ENCODE results near the gene FBXW11.
A peak's percentile ranks its signal among the peaks of the same experiment; 100 is the strongest.

FBXW11 gene

GRCh38 chr5:171858303-171858702 lies 148.1 kb downstream of the FBXW11 start:
- no peak overlapping the region for H3K27ac Mint-ChIP-seq (ENCODE audit: low read depth)
- peaks cover 4% of the 10 kb centered on the region for H3K9me3 Mint-ChIP-seq
- DNase-seq (ENCODE audit: low spot score in 2 of 2), result no peak
- H3K36me3 Mint-ChIP-seq (ENCODE audit: insufficient read depth), result peaks cover 12% of the 10 kb centered on the region
- H3K4me1 Mint-ChIP-seq, result peaks cover 15% of the 10 kb centered on the region
- no peak for ATAC-seq (replicated peaks; ENCODE audit: extremely low read depth, poor library complexity, severe bottlenecking)
- H3K4me3 Mint-ChIP-seq, result no peak overlapping the region
- no peaks in the 10 kb centered on the region for H3K27me3 Mint-ChIP-seq

GRCh38 chr5:171857489-171857876 lies 149.0 kb downstream of the FBXW11 start:
- Mint-ChIP-seq H3K4me1 (peaks cover 15% of the 10 kb centered on the region), H3K9me3 (peaks cover 4% of the 10 kb centered on the region), H3K36me3 (ENCODE audit: insufficient read depth) (peaks cover 5% of the 10 kb centered on the region), H3K27ac (ENCODE audit: low read depth) (no peak overlapping the region), H3K4me3 (no peak overlapping the region), H3K27me3 (no peaks in the 10 kb centered on the region)
- ATAC-seq (replicated peaks; ENCODE audit: extremely low read depth, poor library complexity, severe bottlenecking), result no peak
- no peak for DNase-seq (ENCODE audit: low spot score in 2 of 2)

GRCh38 chr5:171855798-171856763 lies 150.4 kb downstream of the FBXW11 start:
- Mint-ChIP-seq H3K9me3 (peaks cover 4% of the 10 kb centered on the region), H3K4me1 (peaks cover 15% of the 10 kb centered on the region), H3K4me3 (no peak overlapping the region), H3K27ac (ENCODE audit: low read depth) (peak overlapping the region; percentile 33), H3K36me3 (ENCODE audit: insufficient read depth) (peaks cover 3% of the 10 kb centered on the region), H3K27me3 (no peaks in the 10 kb centered on the region)
- ATAC-seq (replicated peaks; ENCODE audit: extremely low read depth, poor library complexity, severe bottlenecking), result no peak
- DNase-seq (ENCODE audit: low spot score in 2 of 2), result no peak

GRCh38 chr5:171855265-171855664 lies 151.2 kb downstream of the FBXW11 start:
- ATAC-seq (replicated peaks; ENCODE audit: extremely low read depth, poor library complexity, severe bottlenecking), result no peak
- no peak overlapping the region for H3K4me3 Mint-ChIP-seq
- H3K27ac Mint-ChIP-seq (ENCODE audit: low read depth), result peak overlapping the region; percentile 33
- DNase-seq (ENCODE audit: low spot score in 2 of 2), result no peak
- peaks cover 4% of the 10 kb centered on the region for H3K9me3 Mint-ChIP-seq
- H3K4me1 Mint-ChIP-seq, result peaks cover 15% of the 10 kb centered on the region
- peaks cover 3% of the 10 kb centered on the region for H3K36me3 Mint-ChIP-seq (ENCODE audit: insufficient read depth)
- no peaks in the 10 kb centered on the region for H3K27me3 Mint-ChIP-seq

- Mint-ChIP-seq H3K9me3 (peaks cover 4% of the 10 kb centered on the region), H3K4me3 (no peak overlapping the region), H3K36me3 (ENCODE audit: insufficient read depth) (peaks cover 2% of the 10 kb centered on the region), H3K27ac (ENCODE audit: low read depth) (no peak overlapping the region), H3K4me1 (peaks cover 7% of the 10 kb centered on the region), H3K27me3 (no peaks in the 10 kb centered on the region)
- ATAC-seq (replicated peaks; ENCODE audit: extremely low read depth, poor library complexity, severe bottlenecking), result no peak
- no peak for DNase-seq (ENCODE audit: low spot score in 2 of 2)
Measured at GRCh38 chr5:171852255-171852681, 154.2 kb downstream of the FBXW11 start.

- H3K4me1 Mint-ChIP-seq, result peaks cover 3% of the 10 kb centered on the region
- H3K4me3 Mint-ChIP-seq, result no peak overlapping the region
- H3K27ac Mint-ChIP-seq (ENCODE audit: low read depth), result no peak overlapping the region
- no peaks in the 10 kb centered on the region for H3K27me3 Mint-ChIP-seq
- no peak for DNase-seq (ENCODE audit: low spot score in 2 of 2)
- peaks cover 2% of the 10 kb centered on the region for H3K36me3 Mint-ChIP-seq (ENCODE audit: insufficient read depth)
- no peak for ATAC-seq (replicated peaks; ENCODE audit: extremely low read depth, poor library complexity, severe bottlenecking)
- H3K9me3 Mint-ChIP-seq, result peaks cover 4% of the 10 kb centered on the region
Measured at GRCh38 chr5:171851251-171851650, 155.2 kb downstream of the FBXW11 start.

- ATAC-seq (replicated peaks; ENCODE audit: extremely low read depth, poor library complexity, severe bottlenecking), result no peak
- H3K27ac Mint-ChIP-seq (ENCODE audit: low read depth), result no peak overlapping the region
Measured at GRCh38 chr5:171850324-171850947, 156.0 kb downstream of the FBXW11 start.

GRCh38 chr5:171849585-171850323 lies 156.7 kb downstream of the FBXW11 start:
- peaks cover 4% of the 10 kb centered on the region for H3K9me3 Mint-ChIP-seq
- H3K27me3 Mint-ChIP-seq, result no peaks in the 10 kb centered on the region
- no peak for ATAC-seq (replicated peaks; ENCODE audit: extremely low read depth, poor library complexity, severe bottlenecking)
- DNase-seq (ENCODE audit: low spot score in 2 of 2), result no peak
- H3K27ac Mint-ChIP-seq (ENCODE audit: low read depth), result no peak overlapping the region
- H3K4me1 Mint-ChIP-seq, result no peaks in the 10 kb centered on the region
- peaks cover 2% of the 10 kb centered on the region for H3K36me3 Mint-ChIP-seq (ENCODE audit: insufficient read depth)
- no peak overlapping the region for H3K4me3 Mint-ChIP-seq

More at GRCh38 chr5:171850324-171850947, 156.0 kb downstream of the FBXW11 start:
- Mint-ChIP-seq H3K36me3 (ENCODE audit: insufficient read depth) (peaks cover 2% of the 10 kb centered on the region), H3K9me3 (peaks cover 4% of the 10 kb centered on the region), H3K4me3 (no peak overlapping the region), H3K4me1 (no peaks in the 10 kb centered on the region), H3K27me3 (no peaks in the 10 kb centered on the region)
- DNase-seq (ENCODE audit: low spot score in 2 of 2), result no peak

GRCh38 chr5:171848911-171849520 lies 157.4 kb downstream of the FBXW11 start:
- H3K4me1 Mint-ChIP-seq, result no peaks in the 10 kb centered on the region
- no peak for ATAC-seq (replicated peaks; ENCODE audit: extremely low read depth, poor library complexity, severe bottlenecking)
- H3K36me3 Mint-ChIP-seq (ENCODE audit: insufficient read depth), result peaks cover 2% of the 10 kb centered on the region
- H3K9me3 Mint-ChIP-seq, result peaks cover under 1% of the 10 kb centered on the region
- H3K4me3 Mint-ChIP-seq, result no peak overlapping the region
- no peak overlapping the region for H3K27ac Mint-ChIP-seq (ENCODE audit: low read depth)
- DNase-seq (ENCODE audit: low spot score in 2 of 2), result no peak
- H3K27me3 Mint-ChIP-seq, result no peaks in the 10 kb centered on the region

GRCh38 chr5:171848486-171848885 lies 158.0 kb downstream of the FBXW11 start:
- Mint-ChIP-seq H3K4me1 (no peaks in the 10 kb centered on the region), H3K9me3 (no peaks in the 10 kb centered on the region), H3K4me3 (no peak overlapping the region), H3K27ac (ENCODE audit: low read depth) (no peak overlapping the region), H3K36me3 (ENCODE audit: insufficient read depth) (peaks cover 2% of the 10 kb centered on the region), H3K27me3 (no peaks in the 10 kb centered on the region)
- DNase-seq (ENCODE audit: low spot score in 2 of 2) (no peak), ATAC-seq (replicated peaks; ENCODE audit: extremely low read depth, poor library complexity, severe bottlenecking) (no peak)

- H3K4me3 Mint-ChIP-seq, result no peak overlapping the region
- peaks cover 2% of the 10 kb centered on the region for H3K36me3 Mint-ChIP-seq (ENCODE audit: insufficient read depth)
- no peak for DNase-seq (ENCODE audit: low spot score in 2 of 2)
- no peaks in the 10 kb centered on the region for H3K9me3 Mint-ChIP-seq
- H3K4me1 Mint-ChIP-seq, result no peaks in the 10 kb centered on the region
- H3K27me3 Mint-ChIP-seq, result no peaks in the 10 kb centered on the region
- no peak overlapping the region for H3K27ac Mint-ChIP-seq (ENCODE audit: low read depth)
- ATAC-seq (replicated peaks; ENCODE audit: extremely low read depth, poor library complexity, severe bottlenecking), result no peak
Measured at GRCh38 chr5:171848006-171848405, 158.4 kb downstream of the FBXW11 start.

GRCh38 chr5:171847026-171847425 lies 159.4 kb downstream of the FBXW11 start:
- H3K4me3 Mint-ChIP-seq, result no peak overlapping the region
- no peak for DNase-seq (ENCODE audit: low spot score in 2 of 2)
- ATAC-seq (replicated peaks; ENCODE audit: extremely low read depth, poor library complexity, severe bottlenecking), result no peak
- no peaks in the 10 kb centered on the region for H3K4me1 Mint-ChIP-seq
- H3K9me3 Mint-ChIP-seq, result no peaks in the 10 kb centered on the region
- H3K27me3 Mint-ChIP-seq, result no peaks in the 10 kb centered on the region
- H3K36me3 Mint-ChIP-seq (ENCODE audit: insufficient read depth), result peaks cover 2% of the 10 kb centered on the region
- H3K27ac Mint-ChIP-seq (ENCODE audit: low read depth), result no peak overlapping the region

All from central memory CD8-positive, alpha-beta T cell (primary cell).